GM12878 (cell line): ENCODE data around the gene SMARCD2. TPM values are rescaled to one million over a fixed set of nuclear protein-coding genes. Genes with fewer than 3 reads are reported as not detected.

ENCODE experiments used
- ATAC-seq: fragments of 200-7000 bp; cut with Tn5 transposase; 3 replicates; pipeline ENCODE4 v1.9.1; 2020; ENCODE audit warnings: mild to moderate bottlenecking, moderate library complexity
- BruUV-seq: library from RNA; stranded (reverse); fragments of 400-500 nt; replicated peaks from 2 replicates; lab custom pipeline; 2021; lab: Mats Ljungman, UMichigan
- CTCF ChIA-PET: fragments of 300-600 bp; sonication (Branson Sonifier 250); formaldehyde crosslinking; extraction: SDS; loops from one replicate; lab custom pipeline; 2021; ENCODE audit warnings: inconsistent platforms; lab: Yijun Ruan, JAX
- POLR2A ChIA-PET: fragments of 350-600 bp; formaldehyde crosslinking; extraction: SDS; loops from one replicate; lab custom pipeline; 2021; ENCODE audit warnings: inconsistent platforms; lab: Charles Lee
- RAD21 ChIA-PET: fragments of 300-600 bp; sonication (Branson Sonifier 250); formaldehyde crosslinking; loops from one replicate; lab custom pipeline; 2023; ENCODE audit warnings: antibody characterized with exemption; ENCODE audit not compliant: unreplicated experiment; lab: Charles Lee
- SMC1A ChIA-PET: fragments of 300-600 bp; sonication (Branson Sonifier 250); formaldehyde crosslinking; loops from one replicate; lab custom pipeline; 2023; ENCODE audit not compliant: unreplicated experiment, uncharacterized antibody; lab: Charles Lee
- DNase-seq: peaks from one replicate; pipeline ENCODE4 v3.0.0-alpha.2; 2011; ENCODE audit warnings: low read depth, low spot score
- FAIRE-seq: peaks from 3 replicates; lab custom pipeline; 2011; peaks lifted over from hg19 to GRCh38; lab: Jason Lieb, UNC
- H2AFZ ChIP-seq: 2 replicates; pipeline ENCODE4 v1.6.0; 2011; ENCODE audit warnings: low read depth, low read length, control low read depth; ENCODE audit not compliant: control insufficient read depth
- H3K27ac ChIP-seq: 2 replicates; pipeline ENCODE4 v1.5.1; 2011; ENCODE audit warnings: control low read depth; ENCODE audit not compliant: control insufficient read depth, insufficient read depth
- H3K27me3 ChIP-seq, 2 experiments: replicated peaks in 1 of 2; 2 replicates each; pipeline versions ENCODE4 v1.6.0 to v1.6.1; 2011; ENCODE audit warnings: low read length in 1 of 2; ENCODE audit not compliant: control insufficient read depth in 2 of 2, insufficient read depth in 2 of 2
- H3K36me3 ChIP-seq, 2 experiments: 2 replicates each; pipeline ENCODE4 v1.5.1; 2011; ENCODE audit warnings: low read length in 1 of 2; ENCODE audit not compliant: control insufficient read depth in 2 of 2, insufficient read depth in 2 of 2
- H3K4me1 ChIP-seq: 2 replicates; pipeline ENCODE4 v1.6.1; 2011; ENCODE audit warnings: mild to moderate bottlenecking, low read length, moderate library complexity, mixed read lengths; ENCODE audit not compliant: control insufficient read depth, insufficient read depth
- H3K4me2 ChIP-seq: 2 replicates; pipeline ENCODE4 v1.6.0; 2011; ENCODE audit warnings: control low read depth; ENCODE audit not compliant: control insufficient read depth, insufficient read depth
- H3K4me3 ChIP-seq: fragments of 200-600 bp; sonication (generic); 2 replicates; pipeline ENCODE4 v1.5.1; 2016
- H3K79me2 ChIP-seq: 2 replicates; pipeline ENCODE4 v1.6.0; 2011; ENCODE audit warnings: low read length; ENCODE audit not compliant: control insufficient read depth, insufficient read depth
- H3K9ac ChIP-seq: 2 replicates; pipeline ENCODE4 v1.8.0; 2011; ENCODE audit warnings: low read length, control low read depth, mixed read lengths; ENCODE audit not compliant: control insufficient read depth, insufficient read depth
- H3K9me3 ChIP-seq: replicated peaks from 3 replicates; pipeline ENCODE4 v1.5.1; 2011; ENCODE audit warnings: mild to moderate bottlenecking, low read length; ENCODE audit not compliant: control insufficient read depth, insufficient read depth
- H4K20me1 ChIP-seq: 2 replicates; pipeline ENCODE4 v1.6.0; 2011; ENCODE audit not compliant: control insufficient read depth, insufficient read depth
- ASH2L ChIP-seq: fragments of 300-600, 200-600 bp; sonication (generic); IDR thresholded peaks from 2 replicates; pipeline ENCODE4 v1.6.1; 2017; ENCODE audit warnings: low read depth, mild to moderate bottlenecking, borderline replicate concordance
- CHD1 ChIP-seq: IDR thresholded peaks from 2 replicates; pipeline ENCODE4 v1.6.1; 2012; ENCODE audit warnings: low read depth, low read length, improper control_type of control experiment
- EED ChIP-seq: sonication (generic); IDR thresholded peaks from 2 replicates; pipeline ENCODE4 v1.6.1; 2016; ENCODE audit warnings: antibody characterized with exemption, low read depth
- GATAD2B ChIP-seq: fragments of 450-650 bp; conservative IDR thresholded peaks from 2 replicates; pipeline ENCODE4 v1.6.1; 2017; ENCODE audit warnings: low read depth, mild to moderate bottlenecking, moderate library complexity
- IKZF1 ChIP-seq: fragments of 450-650 bp; conservative IDR thresholded peaks from 2 replicates; pipeline ENCODE4 v1.6.1; 2017; ENCODE audit warnings: antibody characterized with exemption, mild to moderate bottlenecking
- MTA2 ChIP-seq: fragments of 450-650 bp; IDR thresholded peaks from 2 replicates; pipeline ENCODE4 v1.6.1; 2016; ENCODE audit warnings: low read depth, mild to moderate bottlenecking, moderate library complexity
- MXI1 ChIP-seq: fragments of 150-350 bp; IDR thresholded peaks from 2 replicates; pipeline ENCODE4 v1.6.1; 2011; ENCODE audit warnings: low read depth, mild to moderate bottlenecking, inconsistent platforms, low read length, improper control_type of control experiment
- NFXL1 ChIP-seq: fragments of 450-650 bp; IDR thresholded peaks from 2 replicates; pipeline ENCODE4 v1.6.1; 2017; ENCODE audit warnings: antibody characterized with exemption, mild to moderate bottlenecking, borderline replicate concordance
- POLR2AphosphoS2 ChIP-seq: IDR thresholded peaks from 2 replicates; pipeline ENCODE4 v1.6.1; 2011; ENCODE audit warnings: low read depth, mild to moderate bottlenecking, low read length, improper control_type of control experiment, moderate library complexity
- RAD51 ChIP-seq: fragments of 450-650 bp; IDR thresholded peaks from 2 replicates; pipeline ENCODE4 v1.6.1; 2016; ENCODE audit warnings: moderate library complexity, mild to moderate bottlenecking, inconsistent platforms
- RFX5 ChIP-seq: IDR thresholded peaks from 2 replicates; pipeline ENCODE4 v1.6.1; 2011; ENCODE audit warnings: low read depth, low read length, improper control_type of control experiment
- RUNX3 ChIP-seq: IDR thresholded peaks from 2 replicates; pipeline ENCODE4 v1.6.1; 2012; ENCODE audit warnings: low read length, inconsistent platforms
- SMAD1 ChIP-seq: fragments of 450-650 bp; IDR thresholded peaks from 2 replicates; pipeline ENCODE4 v1.6.1; 2018; ENCODE audit warnings: mild to moderate bottlenecking, low read depth; ENCODE audit not compliant: partially characterized antibody
- SUZ12 ChIP-seq: fragments of 200-600 bp; sonication (generic); IDR thresholded peaks from one replicate; pipeline ENCODE4 v1.6.1; 2018; ENCODE audit warnings: antibody characterized with exemption, mild to moderate bottlenecking; ENCODE audit not compliant: unreplicated experiment
- ZNF24 ChIP-seq: fragments of 450-650 bp; IDR thresholded peaks from 2 replicates; pipeline ENCODE4 v1.6.1; 2017; ENCODE audit warnings: antibody characterized with exemption, mild to moderate bottlenecking
- ZNF274 ChIP-seq: IDR thresholded peaks from one replicate; pipeline ENCODE4 v1.8.0; 2011; ENCODE audit not compliant: insufficient read length, insufficient read depth
- WGBS: methylation state at CpG from one replicate; pipeline ENCODE4 v1.1.6; 2016; ENCODE audit warnings: low lambda C conversion rate; ENCODE audit not compliant: insufficient replicate concordance, insufficient coverage; ENCODE audit errors: missing lambda C conversion rate; 5-methylcytosine and 5-hydroxymethylcytosine counted together
- in situ Hi-C: fragments of 300-500 bp; cut with MboI; formaldehyde crosslinking; loops from 9 replicates; pipeline ENCODE4 v1.14.3; 2018; ENCODE audit warnings: mixed read lengths
- intact Hi-C: fragments of 100-400 bp; cut with micrococcal nuclease; formaldehyde crosslinking; loops from one replicate; pipeline ENCODE4 v1.14.2; 2022; ENCODE audit not compliant: unreplicated experiment
- polyA plus RNA-seq, 11 experiments: library from polyadenylated mRNA; depleted of rRNA in 4 of 11; unstranded in 6 of 11; stranded (reverse) in 5 of 11; fragments of >200 nt; fragmentation: Nextera tagmentation in 4 of 11; fragmentation: Illumina TruSeq in 1 of 11; extraction: Ambion mirVana in 4 of 11; extraction: Trizol in 1 of 11; gene quantifications; 1 replicate in 1 of 11; 2 replicates in 10 of 11; pipeline versions ENCODE4 v1.2.1 to v1.2.3, GENCODE V29; 2011 to 2016; ENCODE audit warnings: inconsistent platforms in 2 of 11, missing spikeins in 2 of 11, low read depth in 1 of 11
- total RNA-seq, 4 experiments: library from RNA; depleted of rRNA in 3 of 4; stranded (reverse); fragments of >200 nt in 3 of 4; fragmentation: Illumina TruSeq in 1 of 4; extraction: Trizol in 1 of 4; gene quantifications; 2 replicates each; pipeline versions ENCODE4 v1.2.1 to v1.2.3, GENCODE V29; 2013 to 2021
- TF ChIP-seq, protein P1 (sequence below): fragments of 450-650 bp; IDR thresholded peaks from 2 replicates; pipeline ENCODE4 v1.6.1; 2017; ENCODE audit warnings: mild to moderate bottlenecking, moderate library complexity
- TF ChIP-seq, protein P2 (sequence below): fragments of 150-350 bp; IDR thresholded peaks from 2 replicates; pipeline ENCODE4 v1.6.1; 2014; ENCODE audit warnings: mild to moderate bottlenecking, low read depth, low read length

SMARCD2 gene
- total and polyA plus RNA-seq, 10 of the 15 experiments (the other 5 are each of a cell fraction or from before 2014, with no cell fraction given), result 2.4 to 111 (median 63.6) TPM

GRCh38 chr17:63853260-63853659, 10.8 kb upstream of the SMARCD2 start:
- peaks cover 0 to 1% of the 10 kb centered on the region in 2 experiments; a peak in 1 of 4 replicates for H3K27me3 ChIP-seq
- 71% methylated on average over 2 of the region's 2 CpGs for WGBS
- H3K27ac ChIP-seq, result no peak overlapping the region
- POLR2A ChIA-PET, result interaction anchor here (0.5 to 0.9 kb wide), 2 partner anchors 167 to 185 kb away, joined by 3 read pairs; partner anchors contain the start of gene ICAM2
- FAIRE-seq (no peak), ATAC-seq (no peak), DNase-seq (no peak)
- no peaks in the 10 kb centered on the region for H4K20me1 ChIP-seq
- H3K79me2 ChIP-seq, result no peaks in the 10 kb centered on the region
- peaks cover 1% of the 10 kb centered on the region; the same call in 2 of the 3 replicates for H3K9me3 ChIP-seq
- RAD21 ChIA-PET, result no interaction called here
- TF ChIP-seq MTA2 (no peak), CHD1 (no peak), ZNF24 (no peak), RUNX3 (no peak), MXI1 (no peak), RFX5 (no peak), POLR2AphosphoS2 (no peak), ASH2L (no peak), RAD51 (no peak), SMAD1 (no peak), SUZ12 (no peak), NFXL1 (no peak), EED (no peak), IKZF1 (no peak), ZNF274 (no peak), GATAD2B (no peak)
- TF ChIP-seq, protein P1, sequence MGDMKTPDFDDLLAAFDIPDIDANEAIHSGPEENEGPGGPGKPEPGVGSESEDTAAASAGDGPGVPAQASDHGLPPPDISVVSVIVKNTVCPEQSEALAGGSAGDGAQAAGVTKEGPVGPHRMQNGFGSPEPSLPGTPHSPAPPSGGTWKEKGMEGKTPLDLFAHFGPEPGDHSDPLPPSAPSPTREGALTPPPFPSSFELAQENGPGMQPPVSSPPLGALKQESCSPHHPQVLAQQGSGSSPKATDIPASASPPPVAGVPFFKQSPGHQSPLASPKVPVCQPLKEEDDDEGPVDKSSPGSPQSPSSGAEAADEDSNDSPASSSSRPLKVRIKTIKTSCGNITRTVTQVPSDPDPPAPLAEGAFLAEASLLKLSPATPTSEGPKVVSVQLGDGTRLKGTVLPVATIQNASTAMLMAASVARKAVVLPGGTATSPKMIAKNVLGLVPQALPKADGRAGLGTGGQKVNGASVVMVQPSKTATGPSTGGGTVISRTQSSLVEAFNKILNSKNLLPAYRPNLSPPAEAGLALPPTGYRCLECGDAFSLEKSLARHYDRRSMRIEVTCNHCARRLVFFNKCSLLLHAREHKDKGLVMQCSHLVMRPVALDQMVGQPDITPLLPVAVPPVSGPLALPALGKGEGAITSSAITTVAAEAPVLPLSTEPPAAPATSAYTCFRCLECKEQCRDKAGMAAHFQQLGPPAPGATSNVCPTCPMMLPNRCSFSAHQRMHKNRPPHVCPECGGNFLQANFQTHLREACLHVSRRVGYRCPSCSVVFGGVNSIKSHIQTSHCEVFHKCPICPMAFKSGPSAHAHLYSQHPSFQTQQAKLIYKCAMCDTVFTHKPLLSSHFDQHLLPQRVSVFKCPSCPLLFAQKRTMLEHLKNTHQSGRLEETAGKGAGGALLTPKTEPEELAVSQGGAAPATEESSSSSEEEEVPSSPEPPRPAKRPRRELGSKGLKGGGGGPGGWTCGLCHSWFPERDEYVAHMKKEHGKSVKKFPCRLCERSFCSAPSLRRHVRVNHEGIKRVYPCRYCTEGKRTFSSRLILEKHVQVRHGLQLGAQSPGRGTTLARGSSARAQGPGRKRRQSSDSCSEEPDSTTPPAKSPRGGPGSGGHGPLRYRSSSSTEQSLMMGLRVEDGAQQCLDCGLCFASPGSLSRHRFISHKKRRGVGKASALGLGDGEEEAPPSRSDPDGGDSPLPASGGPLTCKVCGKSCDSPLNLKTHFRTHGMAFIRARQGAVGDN, result no peak
- TF ChIP-seq, protein P2, sequence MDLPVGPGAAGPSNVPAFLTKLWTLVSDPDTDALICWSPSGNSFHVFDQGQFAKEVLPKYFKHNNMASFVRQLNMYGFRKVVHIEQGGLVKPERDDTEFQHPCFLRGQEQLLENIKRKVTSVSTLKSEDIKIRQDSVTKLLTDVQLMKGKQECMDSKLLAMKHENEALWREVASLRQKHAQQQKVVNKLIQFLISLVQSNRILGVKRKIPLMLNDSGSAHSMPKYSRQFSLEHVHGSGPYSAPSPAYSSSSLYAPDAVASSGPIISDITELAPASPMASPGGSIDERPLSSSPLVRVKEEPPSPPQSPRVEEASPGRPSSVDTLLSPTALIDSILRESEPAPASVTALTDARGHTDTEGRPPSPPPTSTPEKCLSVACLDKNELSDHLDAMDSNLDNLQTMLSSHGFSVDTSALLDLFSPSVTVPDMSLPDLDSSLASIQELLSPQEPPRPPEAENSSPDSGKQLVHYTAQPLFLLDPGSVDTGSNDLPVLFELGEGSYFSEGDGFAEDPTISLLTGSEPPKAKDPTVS, result no peak
- no peak overlapping the region for H3K4me2 ChIP-seq
- H3K9ac ChIP-seq, result no peak overlapping the region
- BruUV-seq, result no TSS peak
- intact Hi-C loops (no loop called here), in situ Hi-C loops (no loop called here)
- no peak overlapping the region for H3K4me3 ChIP-seq
- H2AFZ ChIP-seq, result no peak overlapping the region
- H3K4me1 ChIP-seq, result peaks cover 6% of the 10 kb centered on the region
- no peaks in the 10 kb centered on the region for H3K36me3 ChIP-seq
- CTCF ChIA-PET, result interaction anchor here (1.3 to 1.6 kb wide), 3 partner anchors 12 to 93 kb away, joined by 3 to 6 read pairs (median 5); no protein-coding TSS in a partner anchor
- SMC1A ChIA-PET, result interaction anchor here (0.7 kb wide), 1 partner anchor 99 kb away, joined by 3 read pairs; no protein-coding TSS in a partner anchor
